ES-I3 (cell line): Measurements from ENCODE around the gene CMTR1.

Source experiments
- H3K36me3 ChIP-seq: 2 replicates; pipeline ENCODE4 v1.6.1; 2013; ENCODE audit warnings: mild to moderate bottlenecking, low read length, control low read depth, moderate library complexity; ENCODE audit not compliant: insufficient read depth
- H3K4me1 ChIP-seq: 2 replicates; pipeline ENCODE4 v1.6.1; 2013; ENCODE audit warnings: mild to moderate bottlenecking, control low read depth, low read length; ENCODE audit not compliant: insufficient read depth
- H3K9ac ChIP-seq: 2 replicates; pipeline ENCODE4 v1.6.1; 2013; ENCODE audit warnings: low read depth, mild to moderate bottlenecking, low read length, moderate library complexity
- H3K9me3 ChIP-seq: 2 replicates; pipeline ENCODE4 v1.6.1; 2013; ENCODE audit warnings: mild to moderate bottlenecking, low read length, moderate library complexity; ENCODE audit not compliant: control insufficient read depth, insufficient read depth

The CMTR1 gene

DNA sequence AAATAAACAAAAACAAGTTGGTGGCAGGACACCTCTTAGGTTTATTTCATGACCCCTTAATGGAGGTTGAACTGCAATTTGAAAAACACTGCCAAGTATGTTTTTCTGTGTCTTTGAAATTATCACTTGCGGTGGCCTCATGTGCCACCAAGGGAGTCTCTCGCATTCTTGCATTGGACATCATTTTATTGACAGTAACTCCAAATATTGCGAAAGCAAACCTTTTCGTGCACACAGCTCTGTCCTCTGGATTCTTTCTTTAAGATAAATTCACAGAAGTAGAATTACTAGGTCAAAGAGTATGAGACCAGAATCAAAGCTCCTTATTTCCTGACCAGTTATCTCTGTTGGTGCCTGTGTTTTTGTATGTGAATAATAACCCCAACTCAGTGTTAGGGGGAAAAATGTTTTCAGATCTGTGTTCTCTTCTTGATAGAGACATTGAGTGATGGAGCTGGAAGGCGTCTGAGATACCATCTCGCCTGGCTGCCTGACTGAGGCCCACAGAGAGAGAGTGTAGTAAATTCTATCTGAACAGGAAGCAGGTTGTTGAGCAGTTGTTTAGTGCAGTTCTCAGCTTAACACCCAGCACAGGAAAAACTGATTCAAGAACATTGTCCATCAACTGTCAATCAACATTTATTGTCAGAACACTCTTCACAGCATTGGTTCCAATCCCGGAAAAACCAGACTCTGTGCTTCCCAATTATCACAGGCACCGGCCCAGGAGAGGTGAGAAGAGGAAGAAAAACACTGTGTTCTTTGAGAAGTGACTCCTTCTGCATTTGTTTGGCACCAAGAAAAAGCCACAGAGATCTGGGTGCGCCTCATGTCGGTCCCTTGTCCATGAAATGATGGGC lies 68.8 kb downstream of the CMTR1 start:
- peaks cover 8% of the 10 kb centered on the region; the same call in 1 of the 2 replicates for H3K4me1 ChIP-seq
- H3K9ac ChIP-seq, result no peak overlapping the region
- H3K36me3 ChIP-seq, result no peaks in the 10 kb centered on the region
- no peaks in the 10 kb centered on the region for H3K9me3 ChIP-seq

- H3K4me1 ChIP-seq, result 0 out of 2 replicates have a peak, but pooled peaks cover 5% of the 10 kb centered on the region
- no peaks in the 10 kb centered on the region for H3K36me3 ChIP-seq
- H3K9ac ChIP-seq, result no peak overlapping the region
- H3K9me3 ChIP-seq, result no peaks in the 10 kb centered on the region
These were observed 69.8 kb downstream of the CMTR1 start for GRCh38 chr6:37502703-37503291.

- H3K36me3 ChIP-seq, result no peaks in the 10 kb centered on the region
- H3K4me1 ChIP-seq, result 0 out of 2 replicates have a peak, but pooled peaks cover 5% of the 10 kb centered on the region
- H3K9ac ChIP-seq, result no peak overlapping the region
- H3K9me3 ChIP-seq, result no peaks in the 10 kb centered on the region
These were observed 70.4 kb downstream of the CMTR1 start for GRCh38 chr6:37503309-37503965.

GRCh38 chr6:37504024-37504423 lies 71.0 kb downstream of the CMTR1 start:
- no peaks in the 10 kb centered on the region for H3K36me3 ChIP-seq
- no peak overlapping the region for H3K9ac ChIP-seq

GRCh38 chr6:37506479-37506878 lies 73.5 kb downstream of the CMTR1 start:
- H3K9me3 ChIP-seq, result no peaks in the 10 kb centered on the region
- no peaks in the 10 kb centered on the region for H3K36me3 ChIP-seq
- H3K9ac ChIP-seq, result no peak overlapping the region
- peaks cover under 1% of the 10 kb centered on the region; the same call in 1 of the 2 replicates for H3K4me1 ChIP-seq

More at GRCh38 chr6:37504024-37504423, 71.0 kb downstream of the CMTR1 start:
- Histone ChIP-seq H3K4me1 (0 out of 2 replicates have a peak, but pooled peaks cover 1% of the 10 kb centered on the region), H3K9me3 (no peaks in the 10 kb centered on the region)

- H3K4me1 ChIP-seq, result peaks cover 5% of the 10 kb centered on the region; the same call in 1 of the 2 replicates
- H3K36me3 ChIP-seq, result no peaks in the 10 kb centered on the region
- H3K9me3 ChIP-seq, result no peaks in the 10 kb centered on the region
- no peak overlapping the region for H3K9ac ChIP-seq
These were observed 74.1 kb downstream of the CMTR1 start for GRCh38 chr6:37507077-37507476.

- peaks cover 5% of the 10 kb centered on the region; the same call in 1 of the 2 replicates for H3K4me1 ChIP-seq
These were observed 74.8 kb downstream of the CMTR1 start for GRCh38 chr6:37507690-37508421.

DNA sequence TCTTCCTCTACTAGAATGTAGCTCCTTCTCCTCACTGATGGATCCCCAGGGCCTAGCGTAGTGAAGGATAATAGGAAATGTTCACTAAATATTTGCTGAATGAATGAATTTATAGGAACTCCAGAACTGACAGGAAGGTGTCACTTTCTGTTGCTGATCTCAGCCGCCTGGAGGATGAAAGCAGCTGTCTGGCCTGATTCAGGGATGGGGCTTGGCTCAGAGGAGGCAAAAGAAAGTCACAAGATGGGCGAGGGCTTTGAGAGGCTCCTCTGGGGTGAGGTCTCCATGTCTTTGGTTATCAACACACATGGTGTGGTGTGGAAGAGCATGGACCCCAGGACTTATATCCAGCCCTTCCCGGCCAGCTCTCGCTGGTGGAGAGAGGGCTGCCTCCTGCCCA lies 78.2 kb downstream of the CMTR1 start:
- H3K36me3 ChIP-seq, result no peaks in the 10 kb centered on the region
- no peak overlapping the region for H3K9ac ChIP-seq
- H3K9me3 ChIP-seq, result no peaks in the 10 kb centered on the region
- H3K4me1 ChIP-seq, result peaks cover 24% of the 10 kb centered on the region

More at GRCh38 chr6:37507690-37508421, 74.8 kb downstream of the CMTR1 start:
- Histone ChIP-seq H3K9ac (no peak overlapping the region), H3K36me3 (no peaks in the 10 kb centered on the region), H3K9me3 (no peaks in the 10 kb centered on the region)

- Histone ChIP-seq H3K9me3 (no peaks in the 10 kb centered on the region), H3K4me1 (peaks cover 29% of the 10 kb centered on the region), H3K9ac (peak overlapping the region; percentile 34; the same call in 1 of the 2 replicates), H3K36me3 (no peaks in the 10 kb centered on the region)
These were observed 78.9 kb downstream of the CMTR1 start for GRCh38 chr6:37511910-37512399.

DNA sequence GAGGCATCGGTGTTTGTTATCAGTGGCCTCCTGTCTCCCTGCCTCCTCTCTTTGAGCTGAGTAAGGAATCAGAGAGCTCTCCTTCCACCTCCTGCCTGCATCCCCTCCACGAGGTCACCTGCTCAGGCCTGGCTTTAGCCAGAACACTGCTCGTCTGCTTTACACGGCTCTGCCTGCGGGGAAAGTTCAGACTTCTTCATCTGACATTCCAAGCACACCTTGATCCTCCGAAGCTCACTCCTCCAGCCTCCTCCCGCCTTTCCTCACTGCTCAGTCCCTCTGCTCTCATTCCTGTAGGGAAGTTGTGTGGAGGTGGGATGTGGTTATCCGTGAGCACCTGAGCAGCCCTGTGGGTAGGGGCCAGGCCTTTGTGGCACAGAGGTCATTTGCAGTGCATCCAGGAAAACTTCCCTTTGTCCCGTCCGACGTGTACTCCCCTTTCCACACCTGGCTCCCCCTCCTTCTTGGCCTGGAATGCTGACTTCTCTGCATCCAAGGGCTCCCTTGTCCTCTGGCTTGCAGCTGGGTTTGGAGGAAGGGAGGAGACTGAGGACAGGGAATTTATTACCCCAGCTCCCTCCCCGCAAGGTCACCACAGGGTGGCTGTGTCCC lies 79.5 kb downstream of the CMTR1 start:
- no peaks in the 10 kb centered on the region for H3K9me3 ChIP-seq
- H3K4me1 ChIP-seq, result peaks cover 35% of the 10 kb centered on the region
- no peaks in the 10 kb centered on the region for H3K36me3 ChIP-seq
- peak overlapping the region; percentile 34; the same call in 1 of the 2 replicates for H3K9ac ChIP-seq

DNA sequence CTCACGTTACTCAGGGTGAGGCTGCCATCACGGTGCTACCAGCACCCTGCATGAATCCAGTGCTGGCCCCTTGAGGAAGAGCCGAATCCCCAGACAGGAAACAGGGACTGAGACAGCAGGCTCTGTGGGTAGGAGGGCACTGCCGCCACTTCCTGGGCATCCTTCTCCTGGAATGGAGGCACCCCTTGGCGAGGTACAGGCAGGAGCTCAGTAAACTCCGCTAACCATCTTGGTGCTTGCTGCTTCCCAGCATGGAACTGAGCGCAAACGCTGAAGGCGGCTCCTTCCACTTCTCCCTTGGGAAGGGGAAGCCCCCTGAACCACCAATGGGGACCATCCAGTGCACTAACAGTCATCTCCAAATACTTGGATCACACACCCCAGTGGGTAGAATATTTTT lies 80.1 kb downstream of the CMTR1 start:
- H3K9ac ChIP-seq, result peak overlapping the region; percentile 34; the same call in 1 of the 2 replicates
- H3K9me3 ChIP-seq, result no peaks in the 10 kb centered on the region
- peaks cover 35% of the 10 kb centered on the region for H3K4me1 ChIP-seq
- H3K36me3 ChIP-seq, result no peaks in the 10 kb centered on the region

DNA sequence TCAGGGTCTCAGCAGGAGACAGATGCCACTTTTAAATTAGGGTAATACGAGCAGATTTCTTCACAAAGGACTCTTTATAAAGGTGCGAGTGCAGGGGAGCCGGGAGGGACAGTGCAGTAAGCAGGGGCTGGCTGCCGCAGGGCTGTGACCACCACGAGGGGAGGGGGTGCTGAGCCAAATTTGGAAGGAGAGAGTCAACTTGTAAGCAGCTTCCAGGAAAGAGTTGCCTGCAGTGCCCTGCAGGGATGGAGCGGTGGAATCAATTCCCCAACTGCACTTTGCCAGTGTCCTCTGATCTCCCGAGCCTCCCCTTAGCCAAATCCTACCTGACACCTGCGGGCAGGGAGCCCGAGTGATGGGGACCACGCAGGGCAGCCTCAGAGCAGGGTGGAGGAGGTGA lies 80.6 kb downstream of the CMTR1 start:
- H3K36me3 ChIP-seq, result no peaks in the 10 kb centered on the region
- no peaks in the 10 kb centered on the region for H3K9me3 ChIP-seq
- peaks cover 35% of the 10 kb centered on the region for H3K4me1 ChIP-seq
- H3K9ac ChIP-seq, result peak overlapping the region; percentile 34; the same call in 1 of the 2 replicates

DNA sequence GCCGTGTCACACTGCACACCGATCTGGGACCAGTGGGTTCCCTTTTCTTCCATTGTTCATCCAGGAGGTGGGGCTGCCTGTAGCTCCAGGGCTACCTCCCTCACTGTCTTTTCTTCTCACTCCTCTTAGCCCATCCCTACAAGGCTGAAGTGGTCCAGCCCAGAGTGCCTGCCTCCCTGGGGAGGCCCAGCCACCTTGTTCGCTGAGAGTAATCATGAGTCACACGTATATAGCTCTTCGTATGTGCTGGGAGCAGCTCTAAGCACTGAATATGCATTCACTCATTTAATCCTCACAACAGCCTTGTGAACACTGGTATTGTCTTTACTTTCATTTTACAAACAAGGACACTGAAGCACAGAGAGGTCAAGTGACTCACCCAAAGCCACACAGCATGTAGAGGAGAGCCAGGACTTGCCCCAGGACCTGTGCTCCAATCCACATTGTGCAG lies 81.3 kb downstream of the CMTR1 start:
- Histone ChIP-seq H3K9me3 (no peaks in the 10 kb centered on the region), H3K9ac (peak overlapping the region; percentile 34; the same call in 1 of the 2 replicates), H3K4me1 (peaks cover 35% of the 10 kb centered on the region), H3K36me3 (no peaks in the 10 kb centered on the region)
